HFFc6 (cell line): ENCODE measurements around the gene POM121. TPM values are rescaled to one million over a fixed set of nuclear protein-coding genes. Genes with fewer than 3 reads are reported as not detected.
"Not testable (repeated sequence)": the region's sequence is repeated elsewhere in the genome, so short reads cannot be mapped to it uniquely, and the experiment has no call there.

Source experiments
- DNase-seq: peaks from one replicate; pipeline ENCODE4 v3.0.0-alpha.2; 2018
- H3K27ac Mint-ChIP-seq: 2 replicates; pipeline ENCODE4 v1.8.0; 2020; ENCODE audit warnings: mild to moderate bottlenecking, mixed read lengths
- H3K27me3 Mint-ChIP-seq: 2 replicates; pipeline ENCODE4 v1.8.0; 2021; ENCODE audit warnings: mild to moderate bottlenecking, moderate library complexity, mixed read lengths; ENCODE audit not compliant: insufficient read depth
- H3K36me3 Mint-ChIP-seq: 2 replicates; pipeline ENCODE4 v1.8.0; 2021; ENCODE audit warnings: low read depth, mixed read lengths
- H3K4me1 Mint-ChIP-seq: 2 replicates; pipeline ENCODE4 v1.8.0; 2020; ENCODE audit warnings: low read depth, mixed read lengths
- H3K4me3 Mint-ChIP-seq: 2 replicates; pipeline ENCODE4 v1.8.0; 2020; ENCODE audit warnings: mild to moderate bottlenecking, moderate library complexity, mixed read lengths
- H3K9me3 Mint-ChIP-seq: 2 replicates; pipeline ENCODE4 v1.8.0; 2020; ENCODE audit warnings: mild to moderate bottlenecking, mixed read lengths
- total RNA-seq, 6 experiments: library from RNA; stranded (reverse); fragmentation: NEBNext Ultra II Directional; extraction: Animal tissue kit (Norgen Biotek cat#: 25700); gene quantifications; 2 replicates in 1 of 6; 3 replicates in 5 of 6; pipeline ENCODE4 v1.2.3, GENCODE V29; 2021

POM121 gene
- total RNA-seq, 6 experiments from 2014 or later: 40.4 to 43.9 (median 42.2) TPM

DNA sequence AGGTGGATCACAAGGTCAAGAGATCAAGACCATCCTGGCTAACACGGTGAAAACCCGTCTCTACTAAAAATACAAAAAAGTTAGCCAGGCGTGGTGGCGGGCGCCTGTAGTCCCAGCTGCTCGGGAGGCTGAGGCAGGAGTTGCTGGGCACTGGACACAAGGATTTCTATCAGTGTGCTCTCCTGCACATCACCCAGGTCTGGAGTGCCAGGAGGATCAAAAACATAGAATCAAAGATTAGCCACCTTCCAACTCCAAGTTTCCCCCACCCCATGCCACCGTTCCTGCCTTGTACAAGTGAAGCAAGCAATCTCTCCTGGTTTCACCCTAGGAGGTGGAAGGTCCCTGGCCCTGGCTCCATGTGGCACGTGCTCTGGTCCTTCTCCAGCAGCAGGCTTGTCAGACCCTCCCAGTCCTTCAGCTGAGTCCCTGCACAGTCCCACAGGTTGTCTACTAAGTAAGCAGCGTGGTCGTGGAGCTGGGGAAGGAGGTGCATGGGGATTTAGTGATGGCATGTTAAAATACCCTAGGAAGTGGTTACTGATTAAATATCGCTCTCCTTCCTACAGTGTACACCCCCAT is 73.1 kb downstream of the POM121 start:
- H3K36me3 Mint-ChIP-seq, H3K9me3 Mint-ChIP-seq, H3K27ac Mint-ChIP-seq, H3K27me3 Mint-ChIP-seq, H3K4me3 Mint-ChIP-seq, DNase-seq, H3K4me1 Mint-ChIP-seq: not testable (repeated sequence)

Other genes starting within 250 kb of the POM121 start
- 1 to 10 TPM; 3.0 to 3.9 (median 3.6) TPM for gene TYW1B, start 96.9 kb upstream of the POM121 start, total RNA-seq
- under 1 TPM in 1 of 6 experiments, not detected in 5; 0.21 TPM for gene TRIM74, start 44.4 kb downstream of the POM121 start, total RNA-seq
- gene SPDYE8, start 104.7 kb downstream of the POM121 start, total RNA-seq: not detected
- gene SPDYE11, start 132.8 kb downstream of the POM121 start, total RNA-seq: not detected
- not detected for gene SPDYE9, start 160.9 kb downstream of the POM121 start, total RNA-seq